H9 (cell line): ENCODE measurements around the gene BRSK2. TPM values are rescaled to one million over a fixed set of nuclear protein-coding genes. Genes with fewer than 3 reads are reported as not detected.

Source experiments
- DNase-seq: peaks from one replicate; pipeline ENCODE4 v3.0.0-alpha.2; 2017
- H2AFZ ChIP-seq: one replicate; pipeline ENCODE4 v1.6.1; 2013; ENCODE audit warnings: mild to moderate bottlenecking, low read length, control low read depth, moderate library complexity
- H2AK5ac ChIP-seq: 2 replicates; pipeline ENCODE4 v1.6.1; 2013; ENCODE audit warnings: low read length, control low read depth, mixed read lengths; ENCODE audit not compliant: insufficient read length
- H2BK120ac ChIP-seq: one replicate; pipeline ENCODE4 v1.6.1; 2013; ENCODE audit warnings: low read depth, mild to moderate bottlenecking, low read length, control low read depth, inconsistent platforms; ENCODE audit not compliant: poor library complexity, severe bottlenecking
- H2BK12ac ChIP-seq: 2 replicates; pipeline ENCODE4 v1.6.1; 2013; ENCODE audit warnings: low read length, control low read depth, mixed read lengths, low read depth; ENCODE audit not compliant: insufficient read length
- H2BK15ac ChIP-seq: 2 replicates; pipeline ENCODE4 v1.6.1; 2013; ENCODE audit warnings: low read depth, low read length, control low read depth
- H2BK20ac ChIP-seq: one replicate; pipeline ENCODE4 v1.6.1; 2013; ENCODE audit warnings: low read depth, mild to moderate bottlenecking, low read length, control low read depth, inconsistent platforms; ENCODE audit not compliant: poor library complexity, severe bottlenecking
- H2BK5ac ChIP-seq: 2 replicates; pipeline ENCODE4 v1.6.1; 2013; ENCODE audit warnings: low read length, control low read depth, mixed read lengths; ENCODE audit not compliant: insufficient read length
- H3K14ac ChIP-seq: 2 replicates; pipeline ENCODE4 v1.6.1; 2013; ENCODE audit warnings: low read length, control low read depth; ENCODE audit not compliant: insufficient read depth
- H3K18ac ChIP-seq: 2 replicates; pipeline ENCODE4 v1.6.1; 2013; ENCODE audit warnings: low read depth, mild to moderate bottlenecking, mixed read lengths, low read length, control low read depth; ENCODE audit not compliant: insufficient read length
- H3K23ac ChIP-seq: 2 replicates; pipeline ENCODE4 v1.6.1; 2013; ENCODE audit warnings: low read length, control low read depth, mixed read lengths, low read depth; ENCODE audit not compliant: insufficient read length
- H3K23me2 ChIP-seq: 2 replicates; pipeline ENCODE4 v1.6.1; 2013; ENCODE audit warnings: low read depth, mild to moderate bottlenecking, mixed read lengths, low read length, control low read depth; ENCODE audit not compliant: insufficient read length, poor library complexity, severe bottlenecking
- H3K27ac ChIP-seq: 2 replicates; pipeline ENCODE4 v1.5.1; 2013; ENCODE audit warnings: low read length, control low read depth, mixed read lengths, low read depth; ENCODE audit not compliant: insufficient read length
- H3K27me3 ChIP-seq: 2 replicates; pipeline ENCODE4 v1.6.1; 2013; ENCODE audit warnings: low read length, control low read depth, inconsistent platforms; ENCODE audit not compliant: insufficient read depth
- H3K4ac ChIP-seq: 2 replicates; pipeline ENCODE4 v1.6.1; 2013; ENCODE audit warnings: low read depth, mild to moderate bottlenecking, control low read depth, inconsistent platforms, low read length, moderate library complexity
- H3K4me1 ChIP-seq: 2 replicates; pipeline ENCODE4 v1.6.1; 2013; ENCODE audit warnings: low read length, control low read depth, inconsistent platforms; ENCODE audit not compliant: insufficient read depth
- H3K4me2 ChIP-seq: 2 replicates; pipeline ENCODE4 v1.6.1; 2013; ENCODE audit warnings: low read length, control low read depth, mixed read lengths; ENCODE audit not compliant: insufficient read length, insufficient read depth
- H3K56ac ChIP-seq: 2 replicates; pipeline ENCODE4 v1.6.1; 2013; ENCODE audit warnings: low read depth, mild to moderate bottlenecking, mixed read lengths, low read length, control low read depth; ENCODE audit not compliant: insufficient read length
- H3K79me1 ChIP-seq: 2 replicates; pipeline ENCODE4 v1.6.1; 2013; ENCODE audit warnings: low read depth, mild to moderate bottlenecking, moderate library complexity, low read length, control low read depth, inconsistent platforms; ENCODE audit not compliant: insufficient read depth, poor library complexity, severe bottlenecking
- H3K79me2 ChIP-seq: 2 replicates; pipeline ENCODE4 v1.6.1; 2013; ENCODE audit warnings: low read length, control low read depth, inconsistent platforms; ENCODE audit not compliant: insufficient read depth
- H3K9ac ChIP-seq: 2 replicates; pipeline ENCODE4 v1.6.1; 2013; ENCODE audit warnings: low read length, control low read depth, mixed read lengths; ENCODE audit not compliant: insufficient read length; ENCODE audit errors: extremely low read depth
- H3K9me3 ChIP-seq: one replicate; pipeline ENCODE4 v1.6.1; 2013; ENCODE audit warnings: low read depth, low read length, inconsistent platforms; ENCODE audit not compliant: control insufficient read depth
- H3T11ph ChIP-seq: one replicate; pipeline ENCODE4 v1.6.1; 2013; ENCODE audit warnings: mild to moderate bottlenecking, low read length, control low read depth, inconsistent platforms
- H4K20me1 ChIP-seq: one replicate; pipeline ENCODE4 v1.6.1; 2013; ENCODE audit not compliant: control insufficient read depth, insufficient read length, insufficient read depth
- H4K5ac ChIP-seq: 2 replicates; pipeline ENCODE4 v1.6.1; 2013; ENCODE audit warnings: low read depth, mild to moderate bottlenecking, mixed read lengths, low read length, control low read depth; ENCODE audit not compliant: insufficient read length
- H4K8ac ChIP-seq: replicated peaks from 2 replicates; pipeline ENCODE4 v1.6.1; 2013; ENCODE audit warnings: low read length, control low read depth, mixed read lengths, low read depth; ENCODE audit not compliant: insufficient read length
- H4K91ac ChIP-seq: 2 replicates; pipeline ENCODE4 v1.6.1; 2013; ENCODE audit warnings: low read depth, mild to moderate bottlenecking, moderate library complexity, mixed read lengths, low read length, control low read depth; ENCODE audit not compliant: insufficient read length
- H3K27ac Mint-ChIP-seq, 3 experiments: 2 replicates in 2 of 3; 3 replicates in 1 of 3; pipeline ENCODE4 v1.8.0; 2020 to 2021; ENCODE audit warnings: mixed read lengths in 3 of 3, mild to moderate bottlenecking in 1 of 3, moderate library complexity in 1 of 3
- H3K27me3 Mint-ChIP-seq: 2 replicates; pipeline ENCODE4 v1.8.0; 2021; ENCODE audit warnings: low read depth, mild to moderate bottlenecking, moderate library complexity, mixed read lengths
- H3K36me3 Mint-ChIP-seq, 3 experiments: 2 replicates in 2 of 3; 3 replicates in 1 of 3; pipeline ENCODE4 v1.8.0; 2020 to 2021; ENCODE audit warnings: low read depth in 3 of 3, mixed read lengths in 3 of 3; ENCODE audit not compliant: insufficient read depth in 1 of 3
- H3K4me1 Mint-ChIP-seq, 2 experiments: 2 replicates each; pipeline ENCODE4 v1.8.0; 2020; ENCODE audit warnings: mixed read lengths in 2 of 2
- H3K4me3 Mint-ChIP-seq, 2 experiments: 2 replicates in 1 of 2; 3 replicates in 1 of 2; pipeline ENCODE4 v1.8.0; 2020 to 2021; ENCODE audit warnings: mild to moderate bottlenecking in 2 of 2, mixed read lengths in 2 of 2, moderate library complexity in 1 of 2
- H3K9me3 Mint-ChIP-seq, 2 experiments: 2 replicates in 1 of 2; 3 replicates in 1 of 2; pipeline ENCODE4 v1.8.0; 2020; ENCODE audit warnings: mild to moderate bottlenecking in 2 of 2, mixed read lengths in 2 of 2, moderate library complexity in 1 of 2
- WGBS: extraction: QIAGEN DNeasy Blood & Tissue Kit; methylation state at CpG from one replicate; pipeline ENCODE4 v1.1.7; 2013; ENCODE audit warnings: missing lambda C conversion rate, low lambda C conversion rate, mixed read lengths; ENCODE audit not compliant: insufficient read length; ENCODE audit errors: extremely low coverage; 5-methylcytosine and 5-hydroxymethylcytosine counted together
- total RNA-seq: library from RNA; stranded (reverse); gene quantifications from 2 replicates; pipeline ENCODE4 v1.2.1, GENCODE V29; 2021
- TF ChIP-seq, protein P1 (sequence below): fragments of 200-600 bp; sonication (generic); conservative IDR thresholded peaks from 3 replicates; pipeline ENCODE4 v1.8.0; 2021; ENCODE audit warnings: antibody characterized with exemption, mild to moderate bottlenecking

The BRSK2 gene
- total RNA-seq, 1 experiment from 2014 or later = 28.4 TPM

DNA sequence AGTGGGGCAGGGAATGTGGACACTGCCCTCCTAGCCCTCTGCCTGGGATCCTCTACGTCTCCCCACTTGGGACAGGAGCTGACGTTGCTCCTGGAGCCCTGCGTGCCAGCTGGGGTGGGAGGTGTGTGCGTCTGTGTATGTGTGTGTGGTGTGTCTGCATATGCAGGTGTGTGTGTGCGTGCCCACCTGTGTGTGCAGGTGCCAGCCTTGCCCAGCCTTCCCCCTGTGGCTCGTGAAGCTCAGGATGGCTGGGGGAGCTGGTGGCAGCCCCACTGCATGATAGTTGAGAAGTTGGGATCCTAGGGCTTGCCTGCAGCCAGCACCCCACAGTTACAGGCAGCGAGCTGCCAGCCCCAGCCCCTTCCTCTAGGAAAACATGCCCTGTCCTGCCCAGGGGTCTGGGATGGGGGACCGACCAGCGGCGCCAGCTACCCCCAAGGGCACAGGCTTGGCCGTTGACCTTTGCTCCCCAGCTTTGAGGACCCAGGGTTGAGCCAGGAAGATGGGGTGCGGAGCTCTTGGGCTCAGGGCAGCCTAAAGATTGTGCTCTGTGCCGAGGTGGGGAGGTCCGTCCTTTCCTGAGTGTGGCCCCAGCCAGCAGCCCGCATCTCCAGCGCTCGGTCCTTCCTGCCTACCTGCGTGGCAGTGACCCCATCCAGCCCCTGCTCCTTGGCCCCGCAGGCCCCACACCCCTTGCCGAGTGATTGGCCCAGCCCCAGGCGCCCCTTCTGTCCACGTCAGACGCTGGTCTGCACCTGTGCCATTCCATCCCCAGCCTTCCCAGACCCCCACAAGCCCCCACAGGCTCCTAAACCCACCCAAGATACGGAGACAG is 15.7 kb downstream of the BRSK2 start:
- Histone ChIP-seq H3K27ac (no peak overlapping the region), H4K91ac (no peak overlapping the region), H3K14ac (peak overlapping the region; percentile 69), H2AK5ac (no peak overlapping the region), H3K4me2 (no peak overlapping the region), H3K4me1 (no peaks in the 10 kb centered on the region), H3K56ac (no peak overlapping the region), H3K79me1 (peaks cover 6% of the 10 kb centered on the region), H3K9me3 (no peaks in the 10 kb centered on the region), H2AFZ (no peak overlapping the region), H2BK120ac (no peak overlapping the region), H4K20me1 (peaks cover 5% of the 10 kb centered on the region), H3K79me2 (peaks cover 2% of the 10 kb centered on the region; the same call in 1 of the 2 replicates), H2BK5ac (no peak overlapping the region), H2BK20ac (no peak overlapping the region), H3K18ac (no peak overlapping the region), H3K23me2 (no peaks in the 10 kb centered on the region), H3K4ac (no peak overlapping the region), H2BK15ac (no peak overlapping the region), H3T11ph (no peak overlapping the region), H3K9ac (no peak overlapping the region), H4K8ac (no peak overlapping the region), H3K23ac (no peak overlapping the region), H3K27me3 (no peaks in the 10 kb centered on the region), H4K5ac (no peak overlapping the region), H2BK12ac (no peak overlapping the region)
- Mint-ChIP-seq H3K27ac (peak overlapping the region in 1 of 3 experiments; percentile 55; a peak in 2 of 7 replicates), H3K4me3 (no peak overlapping the region), H3K27me3 (no peaks in the 10 kb centered on the region; the same call in 1 of the 2 replicates), H3K36me3 (no peaks in the 10 kb centered on the region; a peak in 1 of 7 replicates), H3K4me1 (peaks cover 4 to 5% of the 10 kb centered on the region in 2 experiments; a peak in 3 of 4 replicates), H3K9me3 (no peaks in the 10 kb centered on the region)
- TF ChIP-seq, protein P1, sequence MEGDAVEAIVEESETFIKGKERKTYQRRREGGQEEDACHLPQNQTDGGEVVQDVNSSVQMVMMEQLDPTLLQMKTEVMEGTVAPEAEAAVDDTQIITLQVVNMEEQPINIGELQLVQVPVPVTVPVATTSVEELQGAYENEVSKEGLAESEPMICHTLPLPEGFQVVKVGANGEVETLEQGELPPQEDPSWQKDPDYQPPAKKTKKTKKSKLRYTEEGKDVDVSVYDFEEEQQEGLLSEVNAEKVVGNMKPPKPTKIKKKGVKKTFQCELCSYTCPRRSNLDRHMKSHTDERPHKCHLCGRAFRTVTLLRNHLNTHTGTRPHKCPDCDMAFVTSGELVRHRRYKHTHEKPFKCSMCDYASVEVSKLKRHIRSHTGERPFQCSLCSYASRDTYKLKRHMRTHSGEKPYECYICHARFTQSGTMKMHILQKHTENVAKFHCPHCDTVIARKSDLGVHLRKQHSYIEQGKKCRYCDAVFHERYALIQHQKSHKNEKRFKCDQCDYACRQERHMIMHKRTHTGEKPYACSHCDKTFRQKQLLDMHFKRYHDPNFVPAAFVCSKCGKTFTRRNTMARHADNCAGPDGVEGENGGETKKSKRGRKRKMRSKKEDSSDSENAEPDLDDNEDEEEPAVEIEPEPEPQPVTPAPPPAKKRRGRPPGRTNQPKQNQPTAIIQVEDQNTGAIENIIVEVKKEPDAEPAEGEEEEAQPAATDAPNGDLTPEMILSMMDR = no peak
- no CpG with 5 or more reads among the region's 24 CpGs for WGBS
- DNase-seq = no peak
